ENCODE measurements around the gene PADI1.

GRCh38 chr1:17213148-17213781, 8.3 kb downstream of the PADI1 start:
- TF ChIP-seq CTCF (IDR thresholded peaks at IDR 0.05): no peak
- no peak for TF ChIP-seq CHD2 (IDR thresholded peaks at IDR 0.05; ENCODE audit: low read length, partially characterized antibody)
- no peak for TF ChIP-seq MYC (IDR thresholded peaks at IDR 0.05; ENCODE audit: borderline replicate concordance, low read length)
